OCI-LY7 (cell line): ENCODE measurements around the gene RXRA. TPM values are rescaled to one million over a fixed set of nuclear protein-coding genes. Genes with fewer than 3 reads are reported as not detected.

Source experiments
- BruUV-seq: library from RNA; stranded (reverse); fragments of 400-500 nt; replicated peaks from 2 replicates; lab custom pipeline; 2021; lab: Mats Ljungman, UMichigan
- CTCF ChIA-PET: fragments of 300-600 bp; sonication (Branson Sonifier 250); formaldehyde crosslinking; loops from one replicate; lab custom pipeline; 2022; ENCODE audit warnings: antibody characterized with exemption; ENCODE audit not compliant: unreplicated experiment; lab: Charles Lee
- POLR2A ChIA-PET: fragments of 300-600 bp; sonication (Branson Sonifier 250); formaldehyde crosslinking; loops from one replicate; lab custom pipeline; 2022; ENCODE audit warnings: antibody characterized with exemption; lab: Charles Lee
- DNase-seq: peaks from one replicate; pipeline ENCODE4 v3.0.0-alpha.2; 2015; ENCODE audit warnings: low spot score
- H2AFZ ChIP-seq: fragments of 200-600 bp; sonication (generic), shearing (Covaris generic); 2 replicates; pipeline ENCODE4 v1.6.1; 2014; ENCODE audit warnings: mild to moderate bottlenecking, antibody characterized with exemption, low read length, moderate library complexity
- H3K27ac ChIP-seq: fragments of 200-600 bp; sonication (generic); 2 replicates; pipeline ENCODE4 v1.5.1; 2014; ENCODE audit warnings: mixed run types, low read depth, mild to moderate bottlenecking, moderate library complexity, low read length, inconsistent platforms; ENCODE audit not compliant: poor library complexity, severe bottlenecking
- H3K36me3 ChIP-seq: fragments of 200-600 bp; sonication (generic); 2 replicates; pipeline ENCODE4 v1.6.1; 2014; ENCODE audit warnings: mild to moderate bottlenecking, antibody characterized with exemption, low read length, moderate library complexity, mixed read lengths; ENCODE audit not compliant: insufficient read depth
- H3K4me1 ChIP-seq: fragments of 200-600 bp; sonication (generic); 2 replicates; pipeline ENCODE4 v1.5.1; 2014; ENCODE audit warnings: mild to moderate bottlenecking, low read length; ENCODE audit not compliant: insufficient read depth, poor library complexity, severe bottlenecking
- H3K4me2 ChIP-seq: fragments of 200-600 bp; sonication (generic); 2 replicates; pipeline ENCODE4 v1.6.1; 2014; ENCODE audit warnings: mild to moderate bottlenecking, low read length
- H3K4me3 ChIP-seq: fragments of 200-600 bp; sonication (generic); 2 replicates; pipeline ENCODE4 v1.5.1; 2014; ENCODE audit warnings: mild to moderate bottlenecking, low read depth, low read length; ENCODE audit not compliant: poor library complexity, severe bottlenecking
- H3K79me2 ChIP-seq: fragments of 200-600 bp; sonication (generic); 2 replicates; pipeline ENCODE4 v1.6.1; 2016; ENCODE audit warnings: low read depth, mild to moderate bottlenecking, low read length, moderate library complexity, mixed read lengths; ENCODE audit not compliant: insufficient read depth
- H3K9me2 ChIP-seq: fragments of 200-600 bp; sonication (generic); 2 replicates; pipeline ENCODE4 v1.6.1; 2016; ENCODE audit warnings: mild to moderate bottlenecking, low read length, mixed read lengths; ENCODE audit not compliant: insufficient read depth
- H3K9me3 ChIP-seq: fragments of 200-600 bp; sonication (generic); 2 replicates; pipeline ENCODE4 v1.6.1; 2014; ENCODE audit warnings: mild to moderate bottlenecking, mixed run types, low read length, mixed read lengths
- H4K20me1 ChIP-seq: fragments of 200-600 bp; sonication (generic); 2 replicates; pipeline ENCODE4 v1.6.1; 2014; ENCODE audit warnings: mild to moderate bottlenecking, antibody characterized with exemption, low read length, moderate library complexity, mixed read lengths; ENCODE audit not compliant: insufficient read depth
- CTCF ChIP-seq: fragments of 200-600 bp; sonication (generic); conservative IDR thresholded peaks from 2 replicates; pipeline ENCODE4 v1.5.1; 2014; ENCODE audit warnings: mild to moderate bottlenecking, antibody characterized with exemption, low read length, moderate library complexity, mixed read lengths
- EZH2phosphoT487 ChIP-seq: fragments of 200-600 bp; sonication (generic); IDR thresholded peaks from 2 replicates; pipeline ENCODE4 v1.6.1; 2018; ENCODE audit warnings: low read depth, borderline replicate concordance, mild to moderate bottlenecking, mixed run types, antibody characterized with exemption, low read length, moderate library complexity, mixed read lengths
- intact Hi-C: fragments of 100-400 bp; cut with micrococcal nuclease; formaldehyde crosslinking; loops from one replicate; pipeline ENCODE4 v1.10.0; 2022; ENCODE audit not compliant: unreplicated experiment
- total RNA-seq, 2 experiments: library from RNA; depleted of rRNA in 1 of 2; stranded (reverse); fragments of >200 nt in 1 of 2; shearing (Covaris generic) in 1 of 2; gene quantifications; 2 replicates each; pipeline ENCODE4 v1.2.3, GENCODE V29; 2014 to 2022

The RXRA gene
- total RNA-seq, 2 experiments from 2014 or later = 0.25 to 0.40 TPM

- DNase-seq = no peak
- Histone ChIP-seq H3K4me3 (no peak overlapping the region), H3K79me2 (no peaks in the 10 kb centered on the region), H3K4me2 (no peak overlapping the region), H2AFZ (no peak overlapping the region), H3K9me2 (no peaks in the 10 kb centered on the region), H3K9me3 (no peaks in the 10 kb centered on the region), H4K20me1 (no peaks in the 10 kb centered on the region), H3K4me1 (peaks cover 12% of the 10 kb centered on the region), H3K36me3 (no peaks in the 10 kb centered on the region), H3K27ac (no peak overlapping the region)
- intact Hi-C loops = no loop called here
- POLR2A ChIA-PET = no interaction called here
- no TSS peak for BruUV-seq
- no peak for TF ChIP-seq EZH2phosphoT487
- TF ChIP-seq CTCF = no peak
- CTCF ChIA-PET = no interaction called here
These were observed 85.4 kb downstream of the RXRA start for GRCh38 chr9:134411440-134412297.

DNA sequence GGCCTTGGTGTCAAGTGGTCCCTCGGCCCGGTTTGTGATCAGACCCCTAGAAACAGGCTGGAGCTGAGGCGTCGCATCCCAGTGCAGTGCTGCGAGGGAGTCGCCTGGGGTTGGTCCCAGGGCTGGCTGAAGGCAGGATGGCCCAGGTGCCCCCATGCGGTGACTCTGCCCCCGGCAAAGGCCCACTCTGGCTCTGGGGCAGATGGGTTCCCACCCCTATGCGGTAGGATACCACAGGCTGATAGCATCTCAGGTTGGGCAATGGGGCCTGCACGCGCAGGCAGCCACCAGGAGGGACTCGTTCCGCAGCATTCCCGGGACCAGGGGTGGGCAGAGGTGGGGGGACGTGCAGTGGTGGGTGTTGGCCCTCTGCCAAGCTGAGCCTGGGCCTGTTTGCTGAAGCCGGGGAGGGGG is 86.0 kb downstream of the RXRA start:
- no peak overlapping the region for H3K27ac ChIP-seq
- no peak for TF ChIP-seq CTCF
- no peak for TF ChIP-seq EZH2phosphoT487
- no peak overlapping the region for H3K4me2 ChIP-seq
- no TSS peak for BruUV-seq
- H3K9me2 ChIP-seq = no peaks in the 10 kb centered on the region
- intact Hi-C loops = no loop called here
- no peaks in the 10 kb centered on the region for H3K36me3 ChIP-seq
- POLR2A ChIA-PET = no interaction called here
- H3K79me2 ChIP-seq = no peaks in the 10 kb centered on the region
- H4K20me1 ChIP-seq = no peaks in the 10 kb centered on the region
- no peak overlapping the region for H2AFZ ChIP-seq
- DNase-seq = no peak
- H3K9me3 ChIP-seq = no peaks in the 10 kb centered on the region
- H3K4me1 ChIP-seq = peaks cover 6% of the 10 kb centered on the region
- H3K4me3 ChIP-seq = no peak overlapping the region
- CTCF ChIA-PET = no interaction called here

DNA sequence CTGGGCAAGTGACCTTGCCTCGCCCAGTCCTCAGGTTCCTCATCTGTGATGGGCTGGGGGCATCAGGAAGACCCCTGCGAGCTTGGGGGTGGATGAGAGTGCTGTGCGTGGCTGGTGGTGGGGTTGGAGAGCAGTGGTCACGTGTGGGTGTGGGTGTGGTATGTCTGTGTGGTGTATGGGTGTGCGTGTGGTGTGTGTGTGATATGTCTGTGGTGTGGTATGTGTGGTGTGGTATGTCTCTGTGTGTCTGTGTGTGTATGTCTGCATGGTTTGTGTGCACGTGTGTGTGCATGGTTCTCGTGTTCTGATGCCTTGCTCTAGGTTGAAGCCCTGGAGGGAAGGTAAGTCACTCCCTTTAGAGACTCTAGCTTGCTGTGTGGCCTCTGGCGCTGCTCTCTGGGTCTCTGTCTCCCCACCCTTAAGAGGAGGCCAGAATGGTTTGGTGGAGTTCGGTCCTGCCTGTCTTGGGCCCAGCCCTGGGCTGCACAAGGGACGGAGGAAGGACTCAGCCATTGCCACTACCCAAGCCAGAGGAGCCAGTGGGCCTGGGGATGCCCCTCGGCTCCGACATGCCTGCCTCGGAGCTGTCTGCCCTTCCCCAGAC is 87.0 kb downstream of the RXRA start:
- Histone ChIP-seq H4K20me1 (no peaks in the 10 kb centered on the region), H3K4me1 (no peaks in the 10 kb centered on the region), H3K9me2 (no peaks in the 10 kb centered on the region), H3K9me3 (no peaks in the 10 kb centered on the region), H3K79me2 (no peaks in the 10 kb centered on the region), H3K4me2 (no peak overlapping the region), H3K4me3 (no peak overlapping the region), H3K36me3 (no peaks in the 10 kb centered on the region), H2AFZ (no peak overlapping the region), H3K27ac (no peak overlapping the region)
- no TSS peak for BruUV-seq
- DNase-seq = no peak
- CTCF ChIA-PET = no interaction called here
- TF ChIP-seq CTCF (no peak), EZH2phosphoT487 (no peak)
- POLR2A ChIA-PET = no interaction called here
- intact Hi-C loops = no loop called here
